GM18505 (cell line): Measurements from ENCODE around the gene TTC17.

Experiments used
- ATAC-seq: cut with Tn5 transposase; IDR thresholded peaks from one replicate; pipeline ENCODE4 v1.9.1; 2021; ENCODE audit not compliant: unreplicated experiment
- POLR2A ChIP-seq: IDR thresholded peaks from 4 replicates; pipeline ENCODE4 v1.6.1; 2011; ENCODE audit warnings: borderline replicate concordance; ENCODE audit not compliant: insufficient read depth, insufficient read length; ENCODE audit errors: extremely low read depth

TTC17 gene

GRCh38 chr11:43366677-43367076, 8.0 kb downstream of the TTC17 start:
- TF ChIP-seq POLR2A = no peak
- no peak for ATAC-seq

- TF ChIP-seq POLR2A = no peak
- ATAC-seq = peak; percentile 59
Measured at GRCh38 chr11:43367382-43368178, 8.9 kb downstream of the TTC17 start.

- no peak for ATAC-seq
- no peak for TF ChIP-seq POLR2A
Measured at GRCh38 chr11:43376065-43376464, 17.3 kb downstream of the TTC17 start.

GRCh38 chr11:43376594-43376993, 17.9 kb downstream of the TTC17 start:
- ATAC-seq = no peak
- TF ChIP-seq POLR2A = no peak

GRCh38 chr11:43377389-43377788, 18.7 kb downstream of the TTC17 start:
- no peak for TF ChIP-seq POLR2A
- ATAC-seq = no peak

DNA sequence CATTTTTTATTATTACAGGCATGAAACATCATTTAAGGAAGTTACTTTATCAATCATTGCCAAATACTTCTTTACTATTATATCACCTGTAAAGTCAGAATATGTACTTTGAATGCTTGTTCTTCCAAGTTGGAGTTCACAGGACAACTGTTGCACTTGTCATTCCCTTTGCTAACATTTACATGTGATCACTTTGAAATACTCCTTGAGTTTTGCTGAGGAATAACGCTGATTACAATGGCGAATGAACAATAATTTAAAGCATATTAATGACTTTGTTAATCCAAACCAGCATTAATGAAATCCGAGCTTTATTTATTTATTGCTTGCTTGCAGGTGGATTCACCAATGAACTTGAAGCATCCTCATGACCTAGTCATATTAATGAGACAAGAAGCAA, 20.2 kb downstream of the TTC17 start:
- no peak for ATAC-seq
- no peak for TF ChIP-seq POLR2A

GRCh38 chr11:43381802-43382201, 23.1 kb downstream of the TTC17 start:
- no peak for TF ChIP-seq POLR2A
- ATAC-seq = no peak

DNA sequence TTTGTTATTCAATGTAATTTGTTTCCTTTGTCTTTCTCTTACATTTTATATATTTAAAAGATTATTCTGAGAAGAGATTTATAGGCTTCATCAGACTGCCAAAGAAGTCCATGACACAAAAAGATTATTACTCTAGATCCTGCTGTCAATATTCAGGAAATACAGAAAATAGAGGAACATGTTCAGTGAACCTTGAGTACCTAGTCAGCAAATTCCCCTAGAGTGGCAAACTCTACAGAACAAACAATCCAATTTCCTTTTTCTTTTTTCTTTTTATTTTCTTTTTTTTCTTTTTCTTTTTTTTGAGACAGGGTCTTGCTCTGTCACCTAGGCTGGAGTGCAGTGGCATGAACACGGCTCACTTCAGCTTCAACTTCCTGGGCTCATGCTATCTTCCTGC, 23.9 kb downstream of the TTC17 start:
- no peak for ATAC-seq
- TF ChIP-seq POLR2A = no peak

- no peak for ATAC-seq
- no peak for TF ChIP-seq POLR2A
Measured at GRCh38 chr11:43384393-43384792, 25.7 kb downstream of the TTC17 start.

GRCh38 chr11:43392713-43393112, 34.0 kb downstream of the TTC17 start:
- TF ChIP-seq POLR2A = no peak
- ATAC-seq = no peak

DNA sequence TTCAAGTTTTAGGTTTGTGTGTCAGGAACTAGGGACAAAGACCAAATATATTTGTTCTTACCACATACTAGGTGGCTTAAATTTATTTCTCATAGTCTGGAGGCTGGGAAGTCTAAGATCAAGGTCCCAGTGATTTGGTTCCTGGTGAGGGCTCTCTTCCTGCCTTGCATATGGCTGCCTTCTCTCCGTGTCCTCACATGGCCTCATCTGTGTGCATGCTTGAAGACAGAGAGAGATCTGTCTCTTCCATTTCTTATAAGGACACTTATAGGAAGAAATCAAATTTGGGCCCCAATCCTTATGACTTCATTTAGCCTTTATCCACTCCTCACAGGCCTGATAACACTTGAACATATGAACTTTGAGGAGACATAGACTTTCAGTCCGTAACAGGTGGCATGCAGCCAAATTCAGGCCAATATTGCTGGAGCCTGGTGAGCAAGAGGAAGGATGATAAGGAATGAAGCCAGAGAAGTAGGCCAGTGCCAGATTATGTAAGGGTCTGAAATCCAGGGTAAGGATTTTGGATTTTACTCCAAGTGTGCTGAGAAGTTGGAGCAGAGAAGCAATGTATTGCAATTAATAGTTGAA, 35.1 kb downstream of the TTC17 start:
- no peak for TF ChIP-seq POLR2A
- ATAC-seq = no peak

DNA sequence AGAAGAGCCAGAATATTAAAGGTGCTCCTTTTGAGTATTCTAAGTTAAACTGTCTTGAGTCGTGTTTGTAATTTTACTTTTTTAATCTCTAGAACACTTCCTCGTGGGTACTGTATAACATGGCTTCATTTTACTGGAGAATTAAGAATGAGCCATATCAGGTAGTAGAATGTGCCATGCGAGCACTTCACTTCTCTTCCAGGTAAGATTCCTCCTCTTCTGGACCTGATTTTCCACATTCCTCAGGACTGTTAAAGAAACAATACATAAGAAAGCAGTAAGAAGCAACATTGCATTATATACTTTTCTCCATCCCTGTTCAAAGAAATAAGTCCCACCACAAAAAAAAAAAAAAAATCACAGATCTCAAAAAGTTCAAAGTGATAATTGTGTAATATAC, 37.9 kb downstream of the TTC17 start:
- ATAC-seq = no peak
- TF ChIP-seq POLR2A = no peak

- ATAC-seq = no peak
- TF ChIP-seq POLR2A = no peak
Measured at GRCh38 chr11:43397251-43397650, 38.5 kb downstream of the TTC17 start.

DNA sequence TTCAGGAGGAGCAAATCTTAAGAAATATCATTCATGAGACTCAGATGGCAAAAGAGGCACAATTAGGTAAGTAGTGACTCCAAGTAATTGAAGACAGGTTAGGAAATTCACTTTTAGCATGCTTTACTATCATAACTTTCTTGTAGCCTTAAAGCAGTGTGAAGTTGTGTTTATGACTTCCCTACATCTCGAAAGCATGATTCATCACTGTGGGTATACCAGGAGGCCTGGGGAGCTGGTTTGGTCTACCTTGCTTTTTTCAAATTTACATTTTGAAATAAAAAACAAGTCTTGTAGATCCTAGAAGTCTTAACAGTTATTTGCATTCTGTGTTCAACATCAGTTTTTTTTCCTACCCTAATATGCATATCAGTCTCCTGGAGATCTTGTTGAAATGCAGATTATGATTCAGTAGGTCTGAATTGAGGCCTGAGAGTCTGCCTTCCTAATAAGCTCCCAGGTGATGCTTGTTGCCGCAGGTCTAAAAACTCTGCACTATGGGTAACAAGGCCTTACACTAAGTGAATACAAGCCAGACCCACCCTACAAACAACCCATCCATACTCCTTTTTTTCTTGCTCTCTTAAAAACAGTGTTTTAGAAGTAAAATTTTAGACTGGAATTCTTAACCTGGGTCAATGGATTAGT, 41.4 kb downstream of the TTC17 start:
- no peak for TF ChIP-seq POLR2A
- ATAC-seq = no peak
